DMS114 treated with DMSO at 0.1 percent for 48 hours (cell line): ENCODE data around the gene TRABD2B.

Experiments used
- DNase-seq: peaks from one replicate; lab custom pipeline; 2025; ENCODE audit not compliant: unreplicated experiment; lab: John Stamatoyannopoulos, UW

Gene TRABD2B

GRCh38 chr1:47837056-47837830 is 159.9 kb downstream of the TRABD2B start:
- DNase-seq, result no peak

GRCh38 chr1:47835409-47835808 is 161.8 kb downstream of the TRABD2B start:
- DNase-seq, result no peak

GRCh38 chr1:47834326-47834725 is 162.9 kb downstream of the TRABD2B start:
- DNase-seq, result no peak

- DNase-seq, result no peak
Measured at GRCh38 chr1:47830641-47831333, 166.4 kb downstream of the TRABD2B start.

GRCh38 chr1:47830021-47830420 is 167.2 kb downstream of the TRABD2B start:
- DNase-seq, result no peak

GRCh38 chr1:47828978-47829377 is 168.2 kb downstream of the TRABD2B start:
- DNase-seq, result no peak

- no peak for DNase-seq
Measured at GRCh38 chr1:47827109-47827508, 170.1 kb downstream of the TRABD2B start.

GRCh38 chr1:47824716-47825115 is 172.5 kb downstream of the TRABD2B start:
- DNase-seq, result no peak

- no peak for DNase-seq
Measured at GRCh38 chr1:47824297-47824696, 172.9 kb downstream of the TRABD2B start.

- DNase-seq, result no peak
Measured at GRCh38 chr1:47823040-47823808, 174.0 kb downstream of the TRABD2B start.

- no peak for DNase-seq
Measured at GRCh38 chr1:47821760-47822159, 175.4 kb downstream of the TRABD2B start.

GRCh38 chr1:47819574-47819888 is 177.7 kb downstream of the TRABD2B start:
- DNase-seq, result no peak

- no peak for DNase-seq
Measured at GRCh38 chr1:47818682-47819573, 178.3 kb downstream of the TRABD2B start.

GRCh38 chr1:47817861-47818260 is 179.3 kb downstream of the TRABD2B start:
- no peak for DNase-seq

- no peak for DNase-seq
Measured at GRCh38 chr1:47816325-47817071, 180.7 kb downstream of the TRABD2B start.

GRCh38 chr1:47814612-47815395 is 182.4 kb downstream of the TRABD2B start:
- DNase-seq, result no peak

- DNase-seq, result no peak
Measured at GRCh38 chr1:47813970-47814369, 183.2 kb downstream of the TRABD2B start.

GRCh38 chr1:47812904-47813514 is 184.2 kb downstream of the TRABD2B start:
- no peak for DNase-seq
